OCI-LY3 (cell line): ENCODE data around the gene SLC44A1.

ENCODE experiments used
- H2AFZ ChIP-seq: fragments of 200-600, 300-600 bp; shearing (Covaris generic); 2 replicates; pipeline ENCODE4 v1.6.0; 2014; ENCODE audit warnings: antibody characterized with exemption, low read depth, low read length
- H3K27ac ChIP-seq: fragments of 200-600, 300-600 bp; sonication (generic); 2 replicates; pipeline ENCODE4 v1.5.1; 2014; ENCODE audit warnings: mild to moderate bottlenecking, low read length, moderate library complexity, mixed read lengths
- H3K27me3 ChIP-seq: fragments of 200-600, 300-600 bp; sonication (generic); 2 replicates; pipeline ENCODE4 v1.6.1; 2014; ENCODE audit warnings: low read depth, low read length, mixed read lengths
- H3K36me3 ChIP-seq: fragments of 200-600, 300-600 bp; sonication (generic); replicated peaks from 2 replicates; pipeline ENCODE3; 2014; ENCODE audit warnings: low read depth, low read length, mixed read lengths
- H3K4me1 ChIP-seq: fragments of 300-600, 200-600 bp; sonication (generic); 2 replicates; pipeline ENCODE4 v1.6.1; 2014; ENCODE audit warnings: low read length, mixed read lengths
- H3K4me2 ChIP-seq: fragments of 200-600, 300-600 bp; sonication (generic); 2 replicates; pipeline ENCODE4 v1.6.1; 2014; ENCODE audit warnings: low read length, mixed read lengths
- H3K4me3 ChIP-seq: fragments of 300-600, 200-600 bp; sonication (generic); 2 replicates; pipeline ENCODE4 v1.5.1; 2014; ENCODE audit warnings: antibody characterized with exemption, mild to moderate bottlenecking, low read length, moderate library complexity
- H3K79me2 ChIP-seq: fragments of 300-600, 200-600 bp; shearing (Covaris generic); 2 replicates; pipeline ENCODE4 v1.6.1; 2014; ENCODE audit warnings: mild to moderate bottlenecking, low read length, mixed read lengths
- H3K9ac ChIP-seq: fragments of 300-600, 200-600 bp; shearing (Covaris generic); 2 replicates; pipeline ENCODE4 v1.6.0; 2014; ENCODE audit warnings: mild to moderate bottlenecking, low read length, moderate library complexity
- H3K9me3 ChIP-seq: fragments of 200-600, 300-600 bp; shearing (Covaris generic); 2 replicates; pipeline ENCODE4 v1.6.1; 2014; ENCODE audit warnings: low read length, mixed read lengths; ENCODE audit not compliant: insufficient read depth
- H4K20me1 ChIP-seq: fragments of 200-600, 300-600 bp; sonication (generic); 2 replicates; pipeline ENCODE4 v1.6.1; 2016; ENCODE audit warnings: low read length, mixed read lengths; ENCODE audit not compliant: insufficient read depth
- CTCF ChIP-seq: fragments of 200-600, 300-600 bp; sonication (generic); IDR thresholded peaks from 2 replicates; pipeline ENCODE4 v1.5.1; 2014; ENCODE audit warnings: antibody characterized with exemption, low read length, low read depth
- EZH2phosphoT487 ChIP-seq: fragments of 200-600 bp; shearing (Covaris generic); IDR thresholded peaks from 2 replicates; pipeline ENCODE4 v1.6.1; 2018; ENCODE audit warnings: antibody characterized with exemption, mixed run types, low read depth

Gene SLC44A1

DNA sequence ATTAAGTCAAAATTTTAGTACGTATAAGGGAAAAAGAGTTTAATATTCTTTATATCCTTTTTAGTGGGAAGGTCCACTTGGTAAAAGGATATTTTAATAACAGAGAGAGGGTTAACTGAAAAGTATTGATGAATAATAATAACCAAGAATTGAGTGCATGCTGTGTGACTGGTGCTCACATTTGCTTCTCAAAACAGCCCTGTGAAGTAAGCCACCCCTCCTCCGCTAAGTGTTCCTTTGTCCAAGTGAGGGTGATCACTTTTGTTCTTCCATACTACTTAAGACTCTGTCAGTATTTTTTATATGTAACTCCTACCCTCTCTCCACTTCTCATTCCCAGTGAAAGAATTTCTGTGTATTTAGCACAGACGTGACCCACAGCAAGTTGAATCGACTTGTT is 51.5 kb downstream of the SLC44A1 start:
- Histone ChIP-seq H3K27ac (no peak overlapping the region), H3K4me3 (no peak overlapping the region)

DNA sequence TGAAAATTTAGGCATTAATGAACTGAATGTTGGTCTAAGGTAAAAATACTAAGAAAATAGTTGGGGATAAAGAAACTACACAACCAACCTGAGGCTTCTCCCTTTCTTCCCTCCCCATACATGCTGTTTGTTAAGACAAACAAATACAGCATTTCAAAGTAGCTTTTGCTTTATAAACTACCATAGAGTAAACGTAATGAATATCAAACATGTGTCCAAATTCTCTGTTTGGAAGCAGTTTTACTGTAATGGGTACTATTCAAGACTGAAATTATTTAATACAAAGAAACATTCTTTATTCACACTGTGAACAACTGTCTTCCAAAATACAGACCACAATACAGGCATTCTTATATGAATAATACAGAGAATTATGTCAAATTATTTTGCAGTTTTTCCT is 52.0 kb downstream of the SLC44A1 start:
- Histone ChIP-seq H3K79me2 (peaks cover 71% of the 10 kb centered on the region), H3K4me1 (peaks cover 57% of the 10 kb centered on the region), H3K27me3 (no peaks in the 10 kb centered on the region), H3K4me3 (no peak overlapping the region), H4K20me1 (no peaks in the 10 kb centered on the region), H3K36me3 (peaks cover 12% of the 10 kb centered on the region), H3K4me2 (no peak overlapping the region), H2AFZ (no peak overlapping the region), H3K9ac (no peak overlapping the region), H3K9me3 (no peaks in the 10 kb centered on the region), H3K27ac (no peak overlapping the region)
- TF ChIP-seq CTCF (no peak), EZH2phosphoT487 (no peak)

More for the DNA sequence above, 51.5 kb downstream of the SLC44A1 start:
- Histone ChIP-seq H3K79me2 (peaks cover 74% of the 10 kb centered on the region), H2AFZ (no peak overlapping the region), H3K9ac (no peak overlapping the region), H3K9me3 (no peaks in the 10 kb centered on the region), H3K4me1 (peaks cover 52% of the 10 kb centered on the region), H3K36me3 (peaks cover 9% of the 10 kb centered on the region), H3K27me3 (no peaks in the 10 kb centered on the region), H3K4me2 (no peak overlapping the region), H4K20me1 (no peaks in the 10 kb centered on the region)
- TF ChIP-seq CTCF (no peak), EZH2phosphoT487 (no peak)

GRCh38 chr9:105296877-105297287 is 52.4 kb downstream of the SLC44A1 start:
- Histone ChIP-seq H3K79me2 (peaks cover 67% of the 10 kb centered on the region), H3K4me3 (no peak overlapping the region), H3K4me1 (peaks cover 61% of the 10 kb centered on the region), H3K27ac (no peak overlapping the region), H3K9me3 (no peaks in the 10 kb centered on the region), H3K27me3 (no peaks in the 10 kb centered on the region), H3K4me2 (no peak overlapping the region), H3K9ac (no peak overlapping the region), H3K36me3 (peaks cover 12% of the 10 kb centered on the region), H2AFZ (no peak overlapping the region), H4K20me1 (no peaks in the 10 kb centered on the region)
- TF ChIP-seq EZH2phosphoT487, result no peak
- TF ChIP-seq CTCF, result no peak

DNA sequence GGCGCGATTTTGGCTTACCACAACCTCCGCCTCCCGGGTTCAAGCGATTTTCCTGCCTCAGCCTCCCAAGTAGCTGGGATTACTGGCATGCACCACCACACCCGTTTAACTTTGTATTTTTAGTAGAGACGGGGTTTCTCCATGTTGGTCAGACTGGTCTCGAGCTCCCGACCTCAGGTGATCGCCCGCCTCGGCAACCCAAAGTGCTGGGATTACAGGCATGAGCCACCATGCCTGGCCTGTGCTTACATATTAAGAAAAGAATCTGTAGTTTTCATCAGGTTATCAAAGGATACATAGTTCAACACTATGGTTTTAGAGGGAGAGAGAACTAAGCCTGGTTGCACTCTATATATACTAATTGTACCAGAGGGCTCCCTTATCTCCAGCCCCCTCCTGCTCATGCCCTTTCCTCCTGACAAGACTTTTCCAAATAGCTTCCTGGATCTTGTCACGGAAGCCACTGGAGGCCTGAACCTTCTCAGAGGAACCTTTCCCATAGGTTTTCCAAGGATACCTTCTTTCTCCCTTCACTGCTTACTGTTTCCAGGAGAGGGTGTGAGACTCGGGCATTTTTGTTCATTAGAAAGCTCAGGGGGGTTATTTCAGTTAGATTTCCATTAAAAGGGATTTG is 53.1 kb downstream of the SLC44A1 start:
- Histone ChIP-seq H3K79me2 (peaks cover 63% of the 10 kb centered on the region), H3K9ac (no peak overlapping the region), H3K4me2 (no peak overlapping the region), H3K4me1 (peaks cover 68% of the 10 kb centered on the region), H2AFZ (no peak overlapping the region), H3K27me3 (no peaks in the 10 kb centered on the region), H3K36me3 (peaks cover 12% of the 10 kb centered on the region), H3K4me3 (no peak overlapping the region), H3K9me3 (no peaks in the 10 kb centered on the region), H4K20me1 (no peaks in the 10 kb centered on the region), H3K27ac (no peak overlapping the region)
- TF ChIP-seq CTCF (no peak), EZH2phosphoT487 (no peak)
